NCI-H69 (cell line): ENCODE measurements around the gene IRX6.

ENCODE experiments used
- DNase-seq: peaks from one replicate; lab custom pipeline; 2025; lab: John Stamatoyannopoulos, UW

IRX6 gene

GRCh38 chr16:55324285-55325079 lies 479 bp downstream of the IRX6 start:
- no peak for DNase-seq

DNA sequence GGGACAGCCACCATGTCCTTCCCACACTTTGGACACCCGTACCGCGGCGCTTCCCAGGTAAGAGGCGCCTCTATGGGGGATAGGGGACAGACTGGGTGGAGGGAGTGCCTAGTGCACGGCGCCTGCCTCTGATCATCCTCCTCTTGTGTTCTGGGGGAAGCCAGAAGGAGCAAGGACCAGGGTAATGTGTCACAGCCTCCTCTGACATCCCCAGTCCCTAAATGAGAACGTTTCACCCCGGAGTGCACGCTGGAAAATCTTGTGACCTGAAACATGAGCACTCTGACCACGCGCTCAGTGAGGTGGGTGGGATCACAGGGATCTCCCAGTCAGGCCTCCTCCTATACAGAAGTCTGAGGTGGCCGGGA lies 1.1 kb downstream of the IRX6 start:
- DNase-seq = no peak

DNA sequence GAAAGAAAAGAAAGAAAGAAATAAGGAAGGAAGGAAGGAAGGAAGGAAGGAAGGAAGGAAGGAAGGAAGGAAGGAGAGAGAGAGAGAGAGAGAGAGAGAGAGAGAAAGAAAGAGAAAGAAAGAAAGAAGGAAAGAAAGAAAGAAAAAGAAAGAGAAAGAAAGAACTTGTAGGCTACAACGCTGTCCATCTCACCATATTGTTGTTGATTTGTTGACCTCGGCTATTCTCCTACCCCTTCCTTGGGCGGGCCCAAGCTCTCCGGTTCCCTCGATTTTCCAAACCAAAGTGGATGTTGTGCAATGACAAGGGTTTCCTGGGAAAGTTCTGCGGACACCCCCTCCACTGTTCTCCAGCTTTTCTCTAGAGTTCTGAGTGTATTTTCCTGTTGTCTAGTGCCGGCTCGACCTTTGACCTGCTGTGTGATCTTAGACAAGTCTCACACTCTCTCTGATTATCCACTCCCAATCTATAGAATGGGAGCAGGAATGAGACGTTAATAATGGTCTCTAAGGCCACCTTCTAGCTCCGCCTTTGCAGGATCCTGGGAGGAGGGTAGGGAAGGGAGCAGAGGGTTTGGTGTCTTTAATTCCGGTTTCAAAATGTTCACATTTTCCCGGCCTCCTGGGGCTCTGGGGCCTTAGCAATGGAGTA lies 1.6 kb downstream of the IRX6 start:
- DNase-seq = no peak

GRCh38 chr16:55326261-55327092 lies 2.5 kb downstream of the IRX6 start:
- DNase-seq = no peak

DNA sequence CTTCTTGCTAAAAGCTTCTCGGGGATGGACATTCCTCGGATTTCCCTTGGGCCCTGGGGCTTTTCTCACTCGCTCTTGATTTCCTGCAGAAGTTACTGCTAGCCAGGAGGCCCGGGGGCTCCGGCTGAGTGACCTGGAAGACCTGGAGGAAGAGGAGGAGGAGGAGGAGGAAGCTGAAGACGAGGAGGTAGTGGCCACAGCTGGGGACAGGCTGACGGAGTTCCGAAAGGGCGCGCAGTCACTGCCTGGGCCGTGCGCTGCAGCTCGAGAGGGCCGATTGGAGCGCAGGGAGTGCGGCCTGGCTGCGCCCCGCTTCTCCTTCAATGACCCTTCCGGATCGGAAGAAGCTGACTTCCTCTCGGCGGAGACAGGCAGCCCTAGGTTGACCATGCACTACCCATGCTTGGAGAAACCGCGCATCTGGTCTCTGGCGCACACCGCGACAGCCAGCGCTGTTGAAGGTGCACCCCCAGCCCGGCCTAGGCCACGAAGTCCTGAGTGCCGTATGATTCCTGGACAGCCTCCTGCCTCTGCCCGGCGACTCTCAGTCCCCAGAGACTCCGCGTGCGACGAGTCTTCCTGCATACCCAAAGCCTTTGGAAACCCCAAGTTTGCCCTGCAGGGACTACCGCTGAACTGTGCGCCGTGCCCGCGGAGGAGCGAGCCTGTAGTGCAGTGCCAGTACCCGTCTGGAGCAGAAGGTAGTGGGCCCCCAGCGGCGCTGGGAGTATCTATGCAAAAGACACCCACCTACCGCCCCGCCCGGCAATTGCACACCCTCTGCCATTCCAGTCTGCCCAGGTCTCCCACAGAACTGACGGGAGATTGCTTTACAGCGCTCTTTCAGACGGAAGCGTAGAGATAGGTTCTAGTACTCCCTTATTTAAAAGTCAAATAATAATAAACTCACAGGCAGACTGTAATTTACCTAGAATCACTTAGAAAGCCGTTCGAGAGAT lies 4.9 kb downstream of the IRX6 start:
- DNase-seq = no peak

- no peak for DNase-seq
These were observed 5.9 kb downstream of the IRX6 start for GRCh38 chr16:55329791-55330428.

- DNase-seq = no peak
These were observed 7.0 kb downstream of the IRX6 start for GRCh38 chr16:55330781-55331647.

DNA sequence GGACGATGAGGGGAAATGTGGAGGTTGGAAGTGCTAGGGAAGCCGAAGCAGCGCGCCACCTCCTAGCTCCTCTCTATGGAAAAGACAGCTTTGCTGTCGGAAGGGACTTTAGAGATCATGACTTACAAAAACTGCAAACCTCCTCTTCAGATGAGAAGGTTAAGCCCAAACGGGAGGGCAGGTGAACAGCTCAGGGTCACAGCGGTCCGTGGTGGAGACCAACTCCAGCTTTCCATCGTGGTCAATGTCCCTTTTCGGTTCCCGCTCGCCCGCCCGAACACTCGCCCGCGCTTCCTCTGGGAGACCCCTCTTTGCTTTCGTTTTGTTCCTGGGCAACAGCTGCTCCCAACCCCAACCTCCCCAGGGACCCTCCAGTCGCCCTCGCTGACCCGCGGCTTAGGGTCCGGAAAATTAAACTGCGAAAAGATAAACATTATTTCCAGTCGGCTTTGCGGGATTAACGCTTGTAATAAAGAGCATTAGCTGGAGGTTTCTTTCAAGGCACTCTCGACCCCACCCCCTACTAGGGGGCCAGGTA lies 7.7 kb downstream of the IRX6 start:
- DNase-seq = no peak

GRCh38 chr16:55333684-55334083 lies 9.7 kb downstream of the IRX6 start:
- DNase-seq = no peak

DNA sequence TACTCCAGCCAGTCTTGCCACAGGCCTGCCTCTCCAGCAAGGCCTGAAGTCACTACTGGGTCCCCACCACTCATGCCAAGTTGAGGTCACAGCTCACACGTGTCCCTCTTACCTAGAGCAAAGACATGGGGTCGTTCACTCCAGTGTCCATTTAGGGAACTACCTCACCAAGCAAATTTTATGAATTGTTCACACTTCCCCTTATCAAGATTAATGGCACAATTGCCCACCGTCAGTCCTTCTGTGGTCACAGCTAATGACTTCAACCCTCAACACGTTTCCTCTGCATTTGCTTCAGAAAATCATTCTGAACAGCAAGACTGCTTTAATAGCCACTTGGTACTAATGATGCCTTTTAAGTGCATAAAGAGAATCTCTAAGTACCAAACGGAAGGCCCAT lies 14.6 kb downstream of the IRX6 start:
- no peak for DNase-seq

GRCh38 chr16:55340445-55340844 lies 16.4 kb downstream of the IRX6 start:
- no peak for DNase-seq

- no peak for DNase-seq
These were observed 17.7 kb downstream of the IRX6 start for GRCh38 chr16:55341681-55342080.

DNA sequence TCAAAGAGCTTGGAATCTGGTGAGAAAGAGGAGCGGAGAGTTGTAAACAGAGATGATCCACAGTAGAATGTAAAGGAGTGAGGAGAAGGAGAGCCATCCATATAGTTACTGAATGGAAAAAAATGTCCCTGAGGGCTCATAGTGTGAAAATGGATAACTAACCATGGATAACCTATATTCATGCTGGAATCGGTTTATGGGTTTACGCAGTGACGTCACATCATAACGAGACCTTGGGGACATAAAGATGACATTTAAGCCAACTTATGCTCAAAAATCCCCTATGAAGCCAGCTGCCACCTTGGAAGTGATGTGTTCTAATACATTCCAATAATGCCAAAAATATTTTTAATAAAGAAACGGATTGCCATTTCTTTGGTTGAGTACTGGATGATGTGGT lies 22.5 kb downstream of the IRX6 start:
- no peak for DNase-seq

DNA sequence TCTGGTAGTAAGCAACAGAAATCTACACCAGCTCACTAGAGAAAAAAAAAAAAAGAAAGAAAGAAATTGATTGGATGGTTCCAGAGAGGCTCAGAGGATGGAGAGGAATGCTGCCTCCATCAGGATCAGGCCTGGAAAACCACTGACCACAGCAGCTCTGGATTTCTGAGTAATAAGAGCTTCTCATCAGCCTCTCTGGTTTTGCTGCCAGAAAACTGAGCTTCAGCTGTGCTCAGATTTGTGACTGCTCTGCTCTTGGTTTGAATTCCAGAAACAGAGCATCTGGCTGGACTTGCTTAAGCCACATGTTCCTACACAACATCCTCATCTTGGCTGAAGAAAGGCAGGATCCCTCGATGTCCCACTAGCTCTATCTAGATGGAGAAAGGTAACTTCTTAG lies 25.9 kb downstream of the IRX6 start:
- no peak for DNase-seq

- DNase-seq = no peak
These were observed 27.0 kb downstream of the IRX6 start for GRCh38 chr16:55350984-55351383.

DNA sequence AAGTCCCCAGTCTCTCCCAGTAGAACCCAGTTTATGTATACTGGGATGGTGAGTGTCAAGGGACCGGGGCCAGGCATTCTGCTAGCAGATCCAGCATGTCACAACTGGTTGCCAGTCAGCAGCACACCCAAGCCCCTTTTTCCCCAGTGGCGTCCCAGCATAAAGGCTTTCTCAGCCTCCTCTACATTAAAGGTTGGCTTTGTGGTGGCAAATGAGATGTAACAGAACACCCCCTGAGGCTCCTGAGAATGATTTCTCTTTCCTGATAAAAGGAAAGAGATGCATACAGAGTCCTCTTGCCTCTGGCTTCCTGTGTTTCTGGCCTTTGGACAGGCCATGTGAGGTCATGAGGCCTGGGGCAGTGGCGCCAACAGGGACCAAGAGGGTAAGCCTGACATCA lies 27.9 kb downstream of the IRX6 start:
- no peak for DNase-seq

- no peak for DNase-seq
These were observed 33.2 kb downstream of the IRX6 start for GRCh38 chr16:55357241-55357640.

DNA sequence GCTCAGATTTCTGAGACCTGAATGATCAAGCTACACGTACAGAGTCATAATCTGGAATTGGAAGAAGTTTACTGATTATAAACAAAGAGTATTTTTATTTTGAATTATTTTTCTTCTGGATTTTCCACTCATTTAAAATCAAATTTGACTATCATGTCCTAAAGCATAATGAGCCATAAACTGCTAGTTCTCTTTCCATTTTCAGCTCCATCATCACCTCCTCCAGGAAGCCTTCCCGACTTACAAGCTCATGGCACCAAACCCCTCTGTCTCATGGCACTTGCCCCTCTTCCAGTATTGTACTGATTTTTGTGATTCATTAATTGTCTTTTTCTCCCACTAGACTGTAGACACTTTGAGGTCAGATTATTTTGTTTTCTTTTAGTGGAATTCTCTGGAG lies 35.9 kb downstream of the IRX6 start:
- no peak for DNase-seq

DNA sequence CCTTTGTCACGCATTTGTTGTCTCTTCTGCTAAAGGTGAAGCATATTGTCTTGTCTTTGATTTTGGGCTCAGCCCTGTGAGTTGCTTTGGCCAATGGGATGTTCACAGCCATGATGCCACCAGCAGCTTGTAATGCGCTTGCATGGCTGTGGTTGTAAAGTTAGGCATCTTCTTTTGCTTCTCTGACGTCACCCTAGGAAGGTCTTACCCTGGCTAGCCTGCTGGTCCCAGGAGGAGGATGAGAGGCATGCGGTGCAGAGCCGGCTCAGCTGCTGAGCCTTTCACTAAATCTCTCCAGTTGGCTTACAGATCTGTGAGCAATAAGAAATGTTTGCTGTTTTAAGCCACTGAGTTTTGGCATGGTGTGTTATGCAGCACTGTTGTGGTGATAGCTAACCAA lies 40.8 kb downstream of the IRX6 start:
- DNase-seq = no peak

DNA sequence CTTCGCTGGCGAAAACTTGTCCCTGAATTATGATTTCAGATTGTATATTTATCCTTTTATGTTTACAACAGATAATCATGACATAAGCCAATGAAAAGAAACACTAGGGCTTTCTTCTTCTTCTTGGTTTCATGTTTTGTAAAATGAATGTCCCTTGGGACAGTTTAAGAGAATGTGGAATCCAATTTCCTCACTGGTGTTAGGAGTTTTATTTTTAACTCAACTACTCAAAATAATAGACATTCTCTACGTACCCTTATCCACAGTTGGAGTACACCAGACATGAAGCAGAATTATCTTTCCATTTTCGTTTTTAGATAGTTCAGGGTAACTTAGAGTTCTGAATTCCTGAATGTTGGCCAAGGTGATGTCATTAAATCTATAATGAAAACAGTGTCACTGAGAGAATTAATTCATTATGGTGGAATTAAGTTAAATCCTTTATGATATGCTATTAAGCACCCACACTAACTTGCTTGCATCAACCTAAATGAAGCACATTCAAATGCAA lies 43.4 kb downstream of the IRX6 start:
- no peak for DNase-seq
